ENCODE data around the gene CELF5. TPM values are rescaled to one million over a fixed set of nuclear protein-coding genes. Genes with fewer than 3 reads are reported as not detected.

Gene CELF5
- total and polyA plus RNA-seq, 2 donors: 0.14 to 0.48 TPM

- no peak overlapping the region for H3K27ac ChIP-seq (ENCODE audit: low read depth)
- no peaks in the 10 kb centered on the region for H3K36me3 ChIP-seq (ENCODE audit: insufficient read depth)
- no peaks in the 10 kb centered on the region for H3K4me1 ChIP-seq (ENCODE audit: insufficient read depth)
- WGBS: 93% methylated on average over 2 of the region's 2 CpGs
- DNase-seq (ENCODE audit: extremely low spot score): no peak
- H3K4me3 ChIP-seq (ENCODE audit: low read depth, low read length): no peak overlapping the region
These were observed 28.2 kb downstream of the CELF5 start for GRCh38 chr19:3252650-3253049.

GRCh38 chr19:3253270-3253669 is 28.8 kb downstream of the CELF5 start:
- no peak for DNase-seq (ENCODE audit: extremely low spot score)
- H3K36me3 ChIP-seq (ENCODE audit: insufficient read depth): no peaks in the 10 kb centered on the region
- 56% methylated on average over 3 of the region's 3 CpGs for WGBS
- H3K4me1 ChIP-seq (ENCODE audit: insufficient read depth): no peaks in the 10 kb centered on the region
- H3K27ac ChIP-seq (ENCODE audit: low read depth): no peak overlapping the region
- H3K4me3 ChIP-seq (ENCODE audit: low read depth, low read length): no peak overlapping the region

DNA sequence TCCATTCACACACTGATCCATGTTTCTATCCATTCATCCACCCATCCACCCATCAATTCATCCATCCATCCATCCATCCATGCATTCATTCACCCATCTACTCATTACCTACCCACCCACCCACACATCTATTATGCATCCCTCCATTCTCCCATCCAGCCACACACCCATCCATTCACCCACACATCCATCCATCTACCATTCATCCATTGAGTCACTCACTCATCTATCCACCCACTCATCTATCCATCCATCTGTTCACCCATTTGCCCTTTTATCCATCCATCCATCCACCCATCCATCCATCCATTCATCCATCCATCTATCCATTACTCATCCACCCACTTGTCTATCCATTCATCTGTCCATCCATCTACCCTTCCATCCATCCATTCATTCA is 30.1 kb downstream of the CELF5 start:
- Histone ChIP-seq H3K36me3 (ENCODE audit: insufficient read depth) (no peaks in the 10 kb centered on the region), H3K4me1 (ENCODE audit: insufficient read depth) (no peaks in the 10 kb centered on the region), H3K4me3 (ENCODE audit: low read depth, low read length) (no peak overlapping the region), H3K27ac (ENCODE audit: low read depth) (no peak overlapping the region)
- no peak for DNase-seq (ENCODE audit: extremely low spot score)

DNA sequence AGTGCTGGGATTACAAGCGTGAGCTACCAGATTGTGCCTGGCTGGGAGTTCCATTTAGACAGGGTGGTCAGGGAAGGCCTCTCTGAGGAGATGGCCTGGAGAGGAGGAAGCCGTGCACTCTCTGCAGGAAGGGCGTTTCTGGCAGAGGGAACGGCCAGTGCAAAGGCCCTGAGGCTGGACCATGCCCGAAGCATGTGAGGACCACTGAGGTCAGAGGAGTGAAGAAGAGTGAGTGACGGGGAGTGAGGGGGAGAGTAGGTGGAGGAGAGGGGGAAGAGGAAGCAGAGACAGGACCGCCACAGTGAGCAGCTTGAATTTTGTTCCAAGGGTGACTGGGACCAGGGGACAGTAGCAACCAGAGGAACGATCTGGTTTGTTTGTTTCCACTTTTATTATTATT is 32.6 kb downstream of the CELF5 start:
- Histone ChIP-seq H3K4me1 (ENCODE audit: insufficient read depth) (no peaks in the 10 kb centered on the region), H3K27ac (ENCODE audit: low read depth) (no peak overlapping the region), H3K4me3 (ENCODE audit: low read depth, low read length) (no peak overlapping the region), H3K36me3 (ENCODE audit: insufficient read depth) (no peaks in the 10 kb centered on the region)
- no peak for DNase-seq (ENCODE audit: extremely low spot score)
- WGBS: 84% methylated on average over 8 of the region's 8 CpGs

DNA sequence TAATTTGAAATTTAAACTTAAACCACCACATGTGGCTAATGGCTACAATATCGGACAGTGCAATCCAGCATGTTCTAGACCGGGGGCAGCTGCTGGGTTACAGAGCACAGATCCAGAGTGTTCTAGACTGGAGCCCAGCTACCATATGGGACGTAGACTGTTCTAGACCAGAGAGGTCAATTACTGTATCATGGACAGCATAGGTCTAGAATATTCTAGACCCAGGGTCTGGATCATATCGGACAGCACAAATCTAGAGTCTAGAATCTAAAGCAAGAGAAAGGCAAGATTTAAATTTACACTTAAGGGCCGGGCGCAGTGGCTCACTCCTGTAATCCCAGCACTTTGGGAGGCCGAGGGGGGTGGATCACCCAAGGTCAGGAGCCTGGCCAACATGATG is 37.9 kb downstream of the CELF5 start:
- 87% methylated on average over 7 of the region's 7 CpGs for WGBS
- Histone ChIP-seq H3K4me1 (ENCODE audit: insufficient read depth) (no peaks in the 10 kb centered on the region), H3K4me3 (ENCODE audit: low read depth, low read length) (no peak overlapping the region), H3K36me3 (ENCODE audit: insufficient read depth) (no peaks in the 10 kb centered on the region), H3K27ac (ENCODE audit: low read depth) (no peak overlapping the region)
- DNase-seq (ENCODE audit: extremely low spot score): no peak

DNA sequence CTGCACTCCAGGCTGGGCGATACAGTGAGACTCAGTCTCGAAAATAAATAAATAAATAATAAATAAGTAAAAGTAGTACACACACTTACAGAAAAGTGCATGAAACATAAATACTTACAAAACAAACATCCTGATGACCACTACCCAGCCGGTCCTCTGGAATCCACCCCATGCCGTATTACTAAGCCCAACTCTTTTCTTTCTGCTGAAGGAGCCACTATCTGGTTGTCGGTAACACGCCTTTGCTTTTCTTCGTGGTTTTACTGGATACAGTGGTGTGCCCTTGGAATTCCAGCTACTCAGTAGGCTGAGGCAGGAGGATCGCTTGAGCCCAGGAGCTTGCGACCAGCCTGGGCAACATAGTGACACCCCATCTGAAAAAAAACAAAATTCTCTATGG is 39.4 kb downstream of the CELF5 start:
- no peak overlapping the region for H3K4me3 ChIP-seq (ENCODE audit: low read depth, low read length)
- WGBS: 88% methylated on average over 9 of the region's 9 CpGs
- H3K4me1 ChIP-seq (ENCODE audit: insufficient read depth): no peaks in the 10 kb centered on the region
- no peaks in the 10 kb centered on the region for H3K36me3 ChIP-seq (ENCODE audit: insufficient read depth)
- DNase-seq (ENCODE audit: extremely low spot score): no peak
- no peak overlapping the region for H3K27ac ChIP-seq (ENCODE audit: low read depth)

DNA sequence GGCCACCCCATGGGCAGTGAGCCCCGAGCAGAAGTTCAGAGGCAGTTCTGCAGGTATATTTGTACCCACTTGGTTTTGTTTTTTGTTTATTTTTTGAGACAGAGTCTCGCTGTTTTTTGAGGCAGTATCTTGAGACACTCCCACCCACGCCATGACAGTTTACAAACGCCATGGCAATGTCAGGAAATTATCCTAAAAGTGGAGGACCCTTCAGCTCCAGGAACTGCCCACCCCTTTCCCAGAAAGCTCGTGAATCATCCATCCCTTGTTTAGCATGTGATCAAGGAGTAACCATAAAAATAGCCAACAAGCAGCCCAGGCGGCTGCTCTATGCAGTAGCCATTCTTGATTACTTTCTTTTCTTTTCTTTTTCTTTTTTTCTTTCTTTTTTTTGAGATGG is 41.0 kb downstream of the CELF5 start:
- 75% methylated on average over 6 of the region's 6 CpGs for WGBS
- no peaks in the 10 kb centered on the region for H3K36me3 ChIP-seq (ENCODE audit: insufficient read depth)
- no peaks in the 10 kb centered on the region for H3K4me1 ChIP-seq (ENCODE audit: insufficient read depth)
- H3K4me3 ChIP-seq (ENCODE audit: low read depth, low read length): no peak overlapping the region
- DNase-seq (ENCODE audit: extremely low spot score): no peak
- H3K27ac ChIP-seq (ENCODE audit: low read depth): no peak overlapping the region

- Histone ChIP-seq H3K4me3 (ENCODE audit: low read depth, low read length) (no peak overlapping the region), H3K27ac (ENCODE audit: low read depth) (no peak overlapping the region), H3K4me1 (ENCODE audit: insufficient read depth) (no peaks in the 10 kb centered on the region), H3K36me3 (ENCODE audit: insufficient read depth) (no peaks in the 10 kb centered on the region)
- DNase-seq (ENCODE audit: extremely low spot score): no peak
- WGBS: 86% methylated on average over 19 of the region's 19 CpGs
These were observed 41.7 kb downstream of the CELF5 start for GRCh38 chr19:3266092-3266693.

DNA sequence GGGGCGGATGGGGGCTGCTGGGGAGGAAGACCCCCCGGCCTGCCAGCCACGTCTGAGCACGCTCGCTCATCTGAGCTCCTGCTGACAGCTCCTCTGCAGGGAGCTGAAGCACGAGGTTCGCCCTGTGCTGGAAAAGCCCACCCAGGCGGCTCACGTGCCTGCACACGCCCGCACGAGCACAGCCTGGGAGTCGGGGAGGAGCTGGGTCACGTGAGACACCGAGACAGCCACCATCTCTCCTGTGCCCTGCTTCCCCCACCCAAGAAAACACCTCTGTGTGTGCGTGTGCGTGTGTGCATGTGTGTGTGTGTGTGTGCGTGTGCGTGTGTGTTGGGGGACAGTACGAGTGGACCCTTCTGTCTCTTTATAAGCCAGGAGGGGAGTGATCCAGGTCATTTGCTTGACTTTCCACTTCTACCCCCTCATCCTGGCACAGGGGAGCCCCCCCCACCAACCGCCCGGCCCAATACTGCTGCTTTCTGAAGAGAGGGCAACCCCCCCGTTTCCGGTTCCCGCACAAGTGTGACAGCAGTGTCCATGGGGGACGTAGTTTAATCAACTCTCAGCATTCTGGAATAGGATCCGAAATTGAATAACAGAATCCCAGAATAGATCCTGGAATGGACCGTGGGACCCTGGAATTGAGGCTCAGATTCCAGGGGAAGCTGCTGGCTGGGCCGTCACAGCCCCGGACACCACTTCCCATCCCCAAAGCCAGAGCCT is 42.5 kb downstream of the CELF5 start:
- no peak for DNase-seq (ENCODE audit: extremely low spot score)
- Histone ChIP-seq H3K36me3 (ENCODE audit: insufficient read depth) (no peaks in the 10 kb centered on the region), H3K4me1 (ENCODE audit: insufficient read depth) (no peaks in the 10 kb centered on the region), H3K4me3 (ENCODE audit: low read depth, low read length) (no peak overlapping the region), H3K27ac (ENCODE audit: low read depth) (no peak overlapping the region)
- WGBS: 47% methylated on average over 30 of the region's 30 CpGs

DNA sequence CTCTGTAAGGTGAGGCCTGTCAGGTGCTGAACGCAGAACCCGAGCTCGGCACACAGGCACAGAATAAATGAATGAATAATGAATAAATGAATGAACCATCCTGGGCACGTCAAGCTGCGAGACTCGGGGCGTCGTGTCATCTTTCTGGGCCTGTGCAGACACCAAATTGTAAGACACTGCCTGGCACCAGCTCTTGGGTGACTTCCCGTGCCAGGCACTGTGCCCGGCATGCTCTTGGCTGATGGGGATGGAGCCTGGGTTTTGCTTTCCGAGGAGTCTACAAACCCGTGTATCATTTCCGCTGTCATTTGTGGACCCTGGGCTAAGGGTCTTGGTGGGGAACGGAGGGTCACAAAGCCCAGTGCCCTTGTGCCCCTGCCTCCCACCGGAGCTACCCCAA is 43.9 kb downstream of the CELF5 start:
- DNase-seq (ENCODE audit: extremely low spot score): no peak
- 82% methylated on average over 15 of the region's 15 CpGs for WGBS
- H3K4me3 ChIP-seq (ENCODE audit: low read depth, low read length): no peak overlapping the region
- no peak overlapping the region for H3K27ac ChIP-seq (ENCODE audit: low read depth)
- no peaks in the 10 kb centered on the region for H3K36me3 ChIP-seq (ENCODE audit: insufficient read depth)
- H3K4me1 ChIP-seq (ENCODE audit: insufficient read depth): no peaks in the 10 kb centered on the region

DNA sequence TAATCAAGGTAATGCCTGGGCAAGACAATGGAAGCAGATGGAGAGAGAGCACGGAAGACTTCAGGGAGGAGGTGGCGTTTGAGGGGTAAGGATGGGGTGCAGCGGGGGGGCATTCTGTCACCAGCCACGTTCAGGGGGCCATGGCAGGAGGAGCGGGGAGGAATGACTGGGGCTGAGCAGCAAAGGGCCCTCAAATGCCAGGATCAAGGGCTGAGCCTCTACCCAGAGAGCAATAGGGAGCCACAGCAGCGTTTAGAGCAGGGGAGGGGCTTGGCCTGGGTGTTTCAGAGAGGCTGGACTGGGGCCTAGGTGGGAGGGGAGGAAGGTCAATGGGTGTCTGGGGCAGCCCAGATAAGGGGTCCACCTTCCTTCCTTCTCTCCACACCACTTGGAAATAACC is 44.3 kb downstream of the CELF5 start:
- no peaks in the 10 kb centered on the region for H3K4me1 ChIP-seq (ENCODE audit: insufficient read depth)
- H3K4me3 ChIP-seq (ENCODE audit: low read depth, low read length): no peak overlapping the region
- 60% methylated on average over 6 of the region's 6 CpGs for WGBS
- no peak overlapping the region for H3K27ac ChIP-seq (ENCODE audit: low read depth)
- no peak for DNase-seq (ENCODE audit: extremely low spot score)
- H3K36me3 ChIP-seq (ENCODE audit: insufficient read depth): no peaks in the 10 kb centered on the region

- Histone ChIP-seq H3K36me3 (ENCODE audit: insufficient read depth) (no peaks in the 10 kb centered on the region), H3K4me1 (ENCODE audit: insufficient read depth) (no peaks in the 10 kb centered on the region), H3K4me3 (ENCODE audit: low read depth, low read length) (no peak overlapping the region), H3K27ac (ENCODE audit: low read depth) (no peak overlapping the region)
- WGBS: 7% methylated on average over 47 of the region's 47 CpGs
- no peak for DNase-seq (ENCODE audit: extremely low spot score)
These were observed 45.6 kb downstream of the CELF5 start for GRCh38 chr19:3269916-3270671.

DNA sequence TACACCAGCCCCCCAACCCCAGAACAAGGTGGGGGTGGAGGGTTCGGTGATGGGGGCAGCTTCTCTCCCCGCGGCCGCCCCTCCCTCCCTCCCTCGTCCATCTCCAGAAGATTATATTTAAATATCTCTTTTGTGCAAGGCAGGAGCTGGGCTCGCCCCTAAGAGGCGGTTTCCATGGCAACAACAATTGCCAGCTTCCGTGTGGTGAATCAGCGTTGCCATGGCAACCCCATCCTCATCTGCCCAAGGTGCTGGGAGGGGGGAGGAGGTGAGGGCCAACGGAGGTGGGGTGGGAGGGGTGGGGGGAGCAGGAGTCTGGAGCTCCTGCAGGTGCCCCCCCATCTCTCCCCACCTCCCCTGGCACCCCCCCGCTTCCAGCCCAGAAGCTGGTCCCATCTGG is 46.4 kb downstream of the CELF5 start:
- no peaks in the 10 kb centered on the region for H3K36me3 ChIP-seq (ENCODE audit: insufficient read depth)
- 22% methylated on average over 11 of the region's 11 CpGs for WGBS
- no peak overlapping the region for H3K4me3 ChIP-seq (ENCODE audit: low read depth, low read length)
- H3K27ac ChIP-seq (ENCODE audit: low read depth): no peak overlapping the region
- no peaks in the 10 kb centered on the region for H3K4me1 ChIP-seq (ENCODE audit: insufficient read depth)
- no peak for DNase-seq (ENCODE audit: extremely low spot score)

DNA sequence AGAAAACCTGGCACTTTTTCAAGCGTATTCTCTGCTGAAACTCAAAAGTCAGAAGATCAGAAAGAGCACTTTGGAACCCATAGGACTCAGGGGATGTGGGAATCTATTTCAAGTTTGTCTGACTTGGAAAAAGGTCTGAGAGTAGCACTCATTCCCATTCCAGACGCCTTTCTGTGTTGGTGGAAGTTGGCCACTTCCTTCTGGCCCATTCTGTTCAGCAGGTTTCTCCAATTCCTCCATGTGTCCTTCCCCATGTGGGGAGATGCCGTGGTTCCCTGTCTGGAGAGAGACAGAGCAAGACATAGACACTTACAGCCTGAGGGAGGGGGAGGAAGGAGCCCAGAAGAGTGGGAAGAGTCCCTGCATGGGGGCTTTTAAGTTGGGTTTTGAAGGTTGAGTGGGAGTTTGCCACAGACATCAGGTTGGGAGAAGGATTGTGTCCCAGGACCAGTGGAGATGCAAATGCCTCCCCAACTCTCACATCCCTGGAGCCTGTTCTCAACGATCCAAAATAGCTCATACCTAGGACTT is 48.0 kb downstream of the CELF5 start:
- WGBS: 60% methylated on average over 4 of the region's 4 CpGs
- Histone ChIP-seq H3K36me3 (ENCODE audit: insufficient read depth) (no peaks in the 10 kb centered on the region), H3K4me3 (ENCODE audit: low read depth, low read length) (no peak overlapping the region), H3K27ac (ENCODE audit: low read depth) (no peak overlapping the region), H3K4me1 (ENCODE audit: insufficient read depth) (no peaks in the 10 kb centered on the region)
- no peak for DNase-seq (ENCODE audit: extremely low spot score)

Measured in urinary bladder (tissue), 4 donors.